GM12878 (cell line): ENCODE measurements around the gene SPAG7. TPM values are rescaled to one million over a fixed set of nuclear protein-coding genes. Genes with fewer than 3 reads are reported as not detected.

Experiments
- ASH2L ChIP-seq: fragments of 300-600, 200-600 bp; sonication (generic); IDR thresholded peaks from 2 replicates; pipeline ENCODE4 v1.6.1; 2017; ENCODE audit warnings: low read depth, mild to moderate bottlenecking, borderline replicate concordance
- BACH1 ChIP-seq: fragments of 450-650 bp; IDR thresholded peaks from 2 replicates; pipeline ENCODE4 v1.6.1; 2017; ENCODE audit warnings: mild to moderate bottlenecking, borderline replicate concordance
- EGR1 ChIP-seq, 2 experiments: IDR thresholded peaks; 1 replicate in 1 of 2; 2 replicates in 1 of 2; pipeline ENCODE4 v1.6.1; 2011 to 2012; ENCODE audit warnings: low read depth in 2 of 2, low read length in 2 of 2, borderline replicate concordance in 1 of 2, mild to moderate bottlenecking in 1 of 2, moderate library complexity in 1 of 2
- ESRRA ChIP-seq: IDR thresholded peaks from 2 replicates; pipeline ENCODE4 v1.6.1; 2012; ENCODE audit warnings: mild to moderate bottlenecking, low read length, improper control_type of control experiment
- EZH2 ChIP-seq: IDR thresholded peaks from 2 replicates; pipeline ENCODE4 v1.6.1; 2012; ENCODE audit warnings: low read depth, mild to moderate bottlenecking, control low read depth, inconsistent platforms, low read length, borderline replicate concordance; ENCODE audit not compliant: control insufficient read depth
- HDAC2 ChIP-seq: fragments of 200-600 bp; sonication (generic); IDR thresholded peaks from 2 replicates; pipeline ENCODE4 v1.6.1; 2017
- IKZF2 ChIP-seq, 2 experiments: fragments of 450-650 bp; IDR thresholded peaks; 2 replicates each; pipeline ENCODE4 v1.6.1; 2017; ENCODE audit warnings: mild to moderate bottlenecking in 2 of 2, moderate library complexity in 2 of 2
- LARP7 ChIP-seq: fragments of 450-650 bp; IDR thresholded peaks from 2 replicates; pipeline ENCODE4 v1.6.1; 2017; ENCODE audit warnings: mild to moderate bottlenecking
- MEF2B ChIP-seq: fragments of 450-650 bp; IDR thresholded peaks from 2 replicates; pipeline ENCODE4 v1.6.1; 2018; ENCODE audit warnings: mild to moderate bottlenecking, moderate library complexity; ENCODE audit not compliant: partially characterized antibody, poor library complexity, severe bottlenecking
- MTA2 ChIP-seq: fragments of 450-650 bp; IDR thresholded peaks from 2 replicates; pipeline ENCODE4 v1.6.1; 2016; ENCODE audit warnings: low read depth, mild to moderate bottlenecking, moderate library complexity
- MXI1 ChIP-seq: fragments of 150-350 bp; IDR thresholded peaks from 2 replicates; pipeline ENCODE4 v1.6.1; 2011; ENCODE audit warnings: low read depth, mild to moderate bottlenecking, inconsistent platforms, low read length, improper control_type of control experiment
- NFYA ChIP-seq: IDR thresholded peaks from 2 replicates; pipeline ENCODE4 v1.6.1; 2011; ENCODE audit warnings: low read depth, mild to moderate bottlenecking, low read length, improper control_type of control experiment, borderline replicate concordance
- NFYB ChIP-seq: IDR thresholded peaks from 2 replicates; pipeline ENCODE4 v1.6.1; 2011; ENCODE audit warnings: low read depth, mild to moderate bottlenecking, low read length, improper control_type of control experiment, moderate library complexity; ENCODE audit not compliant: insufficient read depth
- PAX5 ChIP-seq: IDR thresholded peaks from 2 replicates; pipeline ENCODE4 v1.6.1; 2011; ENCODE audit warnings: low read depth, low read length, borderline replicate concordance
- RCOR1 ChIP-seq: conservative IDR thresholded peaks from 2 replicates; pipeline ENCODE4 v1.6.1; 2012; ENCODE audit warnings: low read depth, low read length, improper control_type of control experiment
- RUNX3 ChIP-seq: IDR thresholded peaks from 2 replicates; pipeline ENCODE4 v1.6.1; 2012; ENCODE audit warnings: low read length, inconsistent platforms
- SIX5 ChIP-seq: IDR thresholded peaks from 2 replicates; pipeline ENCODE4 v1.6.1; 2011; ENCODE audit warnings: mild to moderate bottlenecking, low read depth, low read length, moderate library complexity; ENCODE audit not compliant: severe bottlenecking
- SMC3 ChIP-seq: IDR thresholded peaks from 2 replicates; pipeline ENCODE4 v1.6.1; 2011; ENCODE audit warnings: low read length, improper control_type of control experiment, borderline replicate concordance
- SUPT20H ChIP-seq: IDR thresholded peaks from 2 replicates; pipeline ENCODE4 v1.6.1; 2011; ENCODE audit warnings: low read depth, mild to moderate bottlenecking, low read length, moderate library complexity, borderline replicate concordance; ENCODE audit not compliant: control insufficient read depth
- TARDBP ChIP-seq: IDR thresholded peaks from 2 replicates; pipeline ENCODE4 v1.6.1; 2016; ENCODE audit warnings: borderline replicate concordance
- TCF12 ChIP-seq: IDR thresholded peaks from 2 replicates; pipeline ENCODE4 v1.6.1; 2011; ENCODE audit warnings: low read depth, mild to moderate bottlenecking, low read length
- ZNF384 ChIP-seq: IDR thresholded peaks from 2 replicates; pipeline ENCODE4 v1.6.1; 2012; ENCODE audit warnings: low read depth, mild to moderate bottlenecking, low read length, improper control_type of control experiment, borderline replicate concordance
- ZNF622 ChIP-seq: fragments of 450-650 bp; IDR thresholded peaks from 2 replicates; pipeline ENCODE4 v1.6.1; 2017; ENCODE audit warnings: mild to moderate bottlenecking, inconsistent platforms
- polyA plus RNA-seq, 11 experiments: library from polyadenylated mRNA; depleted of rRNA in 4 of 11; unstranded in 6 of 11; stranded (reverse) in 5 of 11; fragments of >200 nt; fragmentation: Nextera tagmentation in 4 of 11; fragmentation: Illumina TruSeq in 1 of 11; extraction: Ambion mirVana in 4 of 11; extraction: Trizol in 1 of 11; gene quantifications; 1 replicate in 1 of 11; 2 replicates in 10 of 11; pipeline versions ENCODE4 v1.2.1 to v1.2.3, GENCODE V29; 2011 to 2016; ENCODE audit warnings: inconsistent platforms in 2 of 11, missing spikeins in 2 of 11, low read depth in 1 of 11
- total RNA-seq, 4 experiments: library from RNA; depleted of rRNA in 3 of 4; stranded (reverse); fragments of >200 nt in 3 of 4; fragmentation: Illumina TruSeq in 1 of 4; extraction: Trizol in 1 of 4; gene quantifications; 2 replicates each; pipeline versions ENCODE4 v1.2.1 to v1.2.3, GENCODE V29; 2013 to 2021
- TF ChIP-seq, protein P1 (sequence below): fragments of 450-650 bp; IDR thresholded peaks from 2 replicates; pipeline ENCODE4 v1.6.1; 2018; ENCODE audit warnings: mild to moderate bottlenecking, low read depth, moderate library complexity; ENCODE audit not compliant: partially characterized antibody
- TF ChIP-seq, protein P2 (sequence below): fragments of 450-650 bp; IDR thresholded peaks from 2 replicates; pipeline ENCODE4 v1.6.1; 2016; ENCODE audit warnings: mild to moderate bottlenecking
- TF ChIP-seq, protein P3 (sequence below): fragments of 450-650 bp; IDR thresholded peaks from 2 replicates; pipeline ENCODE4 v1.6.1; 2017; ENCODE audit warnings: low read depth, mild to moderate bottlenecking, moderate library complexity

The SPAG7 gene
- total and polyA plus RNA-seq, 10 of the 15 experiments (the other 5 are each of a cell fraction or from before 2014, with no cell fraction given), result 7.9 to 146 (median 88.7) TPM

- TF ChIP-seq, protein P1, sequence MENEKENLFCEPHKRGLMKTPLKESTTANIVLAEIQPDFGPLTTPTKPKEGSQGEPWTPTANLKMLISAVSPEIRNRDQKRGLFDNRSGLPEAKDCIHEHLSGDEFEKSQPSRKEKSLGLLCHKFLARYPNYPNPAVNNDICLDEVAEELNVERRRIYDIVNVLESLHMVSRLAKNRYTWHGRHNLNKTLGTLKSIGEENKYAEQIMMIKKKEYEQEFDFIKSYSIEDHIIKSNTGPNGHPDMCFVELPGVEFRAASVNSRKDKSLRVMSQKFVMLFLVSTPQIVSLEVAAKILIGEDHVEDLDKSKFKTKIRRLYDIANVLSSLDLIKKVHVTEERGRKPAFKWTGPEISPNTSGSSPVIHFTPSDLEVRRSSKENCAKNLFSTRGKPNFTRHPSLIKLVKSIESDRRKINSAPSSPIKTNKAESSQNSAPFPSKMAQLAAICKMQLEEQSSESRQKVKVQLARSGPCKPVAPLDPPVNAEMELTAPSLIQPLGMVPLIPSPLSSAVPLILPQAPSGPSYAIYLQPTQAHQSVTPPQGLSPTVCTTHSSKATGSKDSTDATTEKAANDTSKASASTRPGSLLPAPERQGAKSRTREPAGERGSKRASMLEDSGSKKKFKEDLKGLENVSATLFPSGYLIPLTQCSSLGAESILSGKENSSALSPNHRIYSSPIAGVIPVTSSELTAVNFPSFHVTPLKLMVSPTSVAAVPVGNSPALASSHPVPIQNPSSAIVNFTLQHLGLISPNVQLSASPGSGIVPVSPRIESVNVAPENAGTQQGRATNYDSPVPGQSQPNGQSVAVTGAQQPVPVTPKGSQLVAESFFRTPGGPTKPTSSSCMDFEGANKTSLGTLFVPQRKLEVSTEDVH, result peak; percentile 50
- TF ChIP-seq NFYA (no peak), MXI1 (no peak; the same call in 1 of the 2 replicates), EZH2 (no peak), SIX5 (peak; percentile 13), PAX5 (0 out of 2 replicates have a peak, but pooled peaks have one; percentile 40), HDAC2 (no peak), SUPT20H (no peak), MTA2 (no peak), TCF12 (no peak), ESRRA (no peak), SMC3 (no peak), MEF2B (no peak), IKZF2 (IDR thresholded peaks at IDR 0.05) (peak; percentile 77 to 78), BACH1 (peak; percentile 72), ZNF384 (no peak), LARP7 (peak; percentile 22; the same call in 1 of the 2 replicates), EGR1 (IDR thresholded peaks at IDR 0.05; ENCODE audit: borderline replicate concordance in 1 of 2, low read depth in 2 of 2, low read length in 2 of 2) (peak in 1 of 2 experiments; percentile 64; a peak in 2 of 3 replicates), RUNX3 (no peak), ASH2L (no peak), RCOR1 (no peak), NFYB (no peak), ZNF622 (no peak), TARDBP (no peak)
- TF ChIP-seq, protein P2, sequence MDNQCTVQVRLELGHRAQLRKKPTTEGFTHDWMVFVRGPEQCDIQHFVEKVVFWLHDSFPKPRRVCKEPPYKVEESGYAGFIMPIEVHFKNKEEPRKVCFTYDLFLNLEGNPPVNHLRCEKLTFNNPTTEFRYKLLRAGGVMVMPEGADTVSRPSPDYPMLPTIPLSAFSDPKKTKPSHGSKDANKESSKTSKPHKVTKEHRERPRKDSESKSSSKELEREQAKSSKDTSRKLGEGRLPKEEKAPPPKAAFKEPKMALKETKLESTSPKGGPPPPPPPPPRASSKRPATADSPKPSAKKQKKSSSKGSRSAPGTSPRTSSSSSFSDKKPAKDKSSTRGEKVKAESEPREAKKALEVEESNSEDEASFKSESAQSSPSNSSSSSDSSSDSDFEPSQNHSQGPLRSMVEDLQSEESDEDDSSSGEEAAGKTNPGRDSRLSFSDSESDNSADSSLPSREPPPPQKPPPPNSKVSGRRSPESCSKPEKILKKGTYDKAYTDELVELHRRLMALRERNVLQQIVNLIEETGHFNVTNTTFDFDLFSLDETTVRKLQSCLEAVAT, result peak; percentile 85
- TF ChIP-seq, protein P3, sequence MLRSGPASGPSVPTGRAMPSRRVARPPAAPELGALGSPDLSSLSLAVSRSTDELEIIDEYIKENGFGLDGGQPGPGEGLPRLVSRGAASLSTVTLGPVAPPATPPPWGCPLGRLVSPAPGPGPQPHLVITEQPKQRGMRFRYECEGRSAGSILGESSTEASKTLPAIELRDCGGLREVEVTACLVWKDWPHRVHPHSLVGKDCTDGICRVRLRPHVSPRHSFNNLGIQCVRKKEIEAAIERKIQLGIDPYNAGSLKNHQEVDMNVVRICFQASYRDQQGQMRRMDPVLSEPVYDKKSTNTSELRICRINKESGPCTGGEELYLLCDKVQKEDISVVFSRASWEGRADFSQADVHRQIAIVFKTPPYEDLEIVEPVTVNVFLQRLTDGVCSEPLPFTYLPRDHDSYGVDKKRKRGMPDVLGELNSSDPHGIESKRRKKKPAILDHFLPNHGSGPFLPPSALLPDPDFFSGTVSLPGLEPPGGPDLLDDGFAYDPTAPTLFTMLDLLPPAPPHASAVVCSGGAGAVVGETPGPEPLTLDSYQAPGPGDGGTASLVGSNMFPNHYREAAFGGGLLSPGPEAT, result peak; percentile 43
These were observed 20.0 kb downstream of the SPAG7 start (continued) for GRCh38 chr17:4947411-4948165.
